ENCODE results near the gene NTMT1. TPM values are rescaled to one million over a fixed set of nuclear protein-coding genes. Genes with fewer than 3 reads are reported as not detected.

Gene NTMT1
- total RNA-seq, 2 experiments from 2014 or later, result 78.8 to 79.4 TPM

GRCh38 chr9:129620669-129621295 is 5.2 kb upstream of the NTMT1 start, which contains the start of gene C9orf50:
Gene C9orf50 (minus strand): TSS chr9:129621101. CDS start chr9:129620574, 527 bp downstream.
- H3K27me3 Mint-ChIP-seq, result peaks cover 33% of the 10 kb centered on the region
- no peaks in the 10 kb centered on the region for H3K9me3 Mint-ChIP-seq
- H3K4me3 Mint-ChIP-seq, result no peak within 1 kb of the TSS
- H3K27ac Mint-ChIP-seq, result no peak within 1 kb of the TSS
- no peak for DNase-seq
- H3K36me3 Mint-ChIP-seq, result peaks cover 2% of the 10 kb centered on the region
- peaks cover 14% of the 10 kb centered on the region for H3K4me1 Mint-ChIP-seq

- no peak overlapping the region for H3K27ac Mint-ChIP-seq
Measured at GRCh38 chr9:129623331-129623730, 2.6 kb upstream of the NTMT1 start.

DNA sequence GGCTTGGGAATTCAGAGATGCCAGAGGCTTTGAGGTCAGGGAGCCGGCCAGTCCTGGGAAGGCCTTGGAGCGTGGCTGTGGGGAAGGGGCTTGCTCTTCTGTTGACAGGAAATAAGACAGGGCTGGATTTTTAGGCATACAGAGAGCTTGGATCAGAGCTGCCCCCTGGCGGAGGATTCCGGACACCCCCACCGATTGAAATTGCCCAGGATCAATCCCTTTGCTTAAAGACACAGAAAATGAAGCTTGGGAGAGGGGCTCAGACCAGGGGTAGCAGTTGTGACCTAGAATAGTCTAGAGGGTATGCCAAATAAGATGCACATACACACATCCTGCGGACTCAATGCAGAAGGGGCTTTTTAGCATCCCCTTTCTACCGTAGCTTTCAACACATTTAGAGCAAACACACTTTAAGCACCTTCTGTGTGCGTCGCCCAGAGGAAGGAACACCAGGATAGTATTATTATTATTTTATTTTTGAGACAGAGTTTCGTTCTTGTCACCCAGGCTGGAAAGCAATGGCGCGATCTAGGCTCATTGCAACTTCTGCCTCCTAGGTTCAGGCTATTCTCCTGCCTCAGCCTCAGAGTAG is 1.7 kb upstream of the NTMT1 start:
- H3K36me3 Mint-ChIP-seq, result peaks cover 13% of the 10 kb centered on the region
- peaks cover 37% of the 10 kb centered on the region for H3K4me1 Mint-ChIP-seq
- H3K4me3 Mint-ChIP-seq, result peak overlapping the region; percentile 66
- H3K27me3 Mint-ChIP-seq, result peaks cover 28% of the 10 kb centered on the region
- peak overlapping the region; percentile 47 for H3K27ac Mint-ChIP-seq
- no peaks in the 10 kb centered on the region for H3K9me3 Mint-ChIP-seq
- DNase-seq, result peak; percentile 65

More at GRCh38 chr9:129623331-129623730, 2.6 kb upstream of the NTMT1 start:
- H3K4me1 Mint-ChIP-seq, result peaks cover 28% of the 10 kb centered on the region
- DNase-seq, result no peak
- no peak overlapping the region for H3K4me3 Mint-ChIP-seq
- peaks cover 33% of the 10 kb centered on the region for H3K27me3 Mint-ChIP-seq
- H3K36me3 Mint-ChIP-seq, result peaks cover 13% of the 10 kb centered on the region
- H3K9me3 Mint-ChIP-seq, result no peaks in the 10 kb centered on the region

- peaks cover 43% of the 10 kb centered on the region for H3K4me1 Mint-ChIP-seq
- H3K36me3 Mint-ChIP-seq, result peaks cover 13% of the 10 kb centered on the region
- H3K27me3 Mint-ChIP-seq, result peaks cover 23% of the 10 kb centered on the region
- no peaks in the 10 kb centered on the region for H3K9me3 Mint-ChIP-seq
- peak overlapping the region; percentile 80 for H3K27ac Mint-ChIP-seq
- H3K4me3 Mint-ChIP-seq, result peak overlapping the region; percentile 82
- no peak for DNase-seq
Measured at GRCh38 chr9:129624947-129625346, 1.0 kb upstream of the NTMT1 start.

GRCh38 chr9:129626625-129627284 is 792 bp downstream of the NTMT1 start:
- Mint-ChIP-seq H3K4me1 (peaks cover 54% of the 10 kb centered on the region), H3K36me3 (peaks cover 14% of the 10 kb centered on the region), H3K4me3 (peak overlapping the region; percentile 85), H3K27me3 (peaks cover 11% of the 10 kb centered on the region), H3K9me3 (no peaks in the 10 kb centered on the region), H3K27ac (peak overlapping the region; percentile 92)
- no peak for DNase-seq

DNA sequence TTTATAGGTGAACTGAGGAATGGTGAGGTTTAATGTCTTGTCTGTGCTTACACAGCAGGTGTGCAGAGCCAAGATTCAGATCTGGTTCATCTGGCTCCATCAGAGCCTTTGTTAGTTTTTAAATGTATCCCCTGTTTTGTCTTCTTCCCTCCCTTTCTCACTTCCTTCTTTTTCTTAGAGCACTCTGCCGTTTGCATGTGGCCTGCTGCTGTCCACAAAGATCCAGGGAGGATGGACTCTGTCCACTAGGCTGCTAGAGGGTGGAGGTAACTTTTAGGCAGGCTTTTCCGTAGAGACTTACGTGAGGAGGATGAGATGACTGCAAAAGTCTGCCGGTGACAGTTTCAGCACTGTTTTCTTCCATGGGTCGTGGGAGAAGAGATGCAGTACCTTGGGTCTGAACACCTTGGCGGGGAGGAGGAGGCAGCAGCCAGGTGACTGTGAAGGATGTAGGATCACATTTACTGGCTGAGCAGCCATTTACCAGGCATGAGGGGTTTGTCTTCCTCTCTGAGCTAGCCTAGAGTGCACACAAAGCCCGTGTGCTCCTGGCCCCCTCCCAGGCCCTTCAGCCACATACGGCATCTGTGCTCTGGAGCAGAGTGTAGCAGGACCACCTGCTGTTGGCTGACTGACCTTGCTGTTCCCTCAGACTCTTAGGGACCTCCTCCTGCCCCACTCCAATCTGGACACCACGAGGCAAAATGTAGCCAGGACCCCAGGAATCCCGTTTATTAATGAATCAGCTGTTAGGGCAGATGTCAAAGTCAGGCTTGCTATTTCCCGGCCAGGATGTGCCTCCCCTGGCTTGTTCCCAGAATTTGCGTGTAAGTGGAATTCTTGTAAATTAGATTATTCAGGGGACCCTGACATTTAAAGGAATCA is 1.8 kb downstream of the NTMT1 start:
- peaks cover 16% of the 10 kb centered on the region for H3K36me3 Mint-ChIP-seq
- H3K27ac Mint-ChIP-seq, result peak overlapping the region; percentile 92
- H3K4me1 Mint-ChIP-seq, result peaks cover 54% of the 10 kb centered on the region
- H3K27me3 Mint-ChIP-seq, result peaks cover 9% of the 10 kb centered on the region
- peak overlapping the region; percentile 85 for H3K4me3 Mint-ChIP-seq
- DNase-seq, result no peak
- H3K9me3 Mint-ChIP-seq, result no peaks in the 10 kb centered on the region

DNA sequence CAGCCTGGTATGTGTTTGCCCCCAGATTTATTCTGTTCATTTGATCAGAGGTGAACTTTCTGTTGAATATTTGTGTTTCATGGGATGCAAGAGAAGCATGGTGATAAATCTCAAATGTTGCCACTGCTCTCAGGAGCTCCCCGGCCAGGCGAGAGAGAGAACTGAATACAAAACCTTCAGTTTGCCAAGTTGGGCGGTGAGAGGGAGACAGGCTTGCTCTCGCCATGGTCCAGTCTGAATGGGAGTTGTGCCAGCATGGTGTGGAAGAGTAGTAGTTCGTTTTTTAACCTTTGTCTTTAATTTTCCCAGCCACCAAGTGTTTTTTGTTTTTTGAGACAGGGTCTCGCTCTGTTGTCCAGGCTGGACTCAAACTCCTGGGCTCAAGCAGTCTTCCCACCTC is 2.7 kb downstream of the NTMT1 start:
- Mint-ChIP-seq H3K27ac (peak overlapping the region; percentile 60), H3K27me3 (peaks cover 3% of the 10 kb centered on the region), H3K9me3 (no peaks in the 10 kb centered on the region), H3K4me3 (no peak overlapping the region), H3K36me3 (peaks cover 16% of the 10 kb centered on the region), H3K4me1 (peaks cover 54% of the 10 kb centered on the region)
- DNase-seq, result no peak

GRCh38 chr9:129629251-129629820 is 3.4 kb downstream of the NTMT1 start:
- no peaks in the 10 kb centered on the region for H3K9me3 Mint-ChIP-seq

GRCh38 chr9:129630967-129631673 is 5.2 kb downstream of the NTMT1 start:
- Mint-ChIP-seq H3K9me3 (no peaks in the 10 kb centered on the region), H3K27me3 (no peaks in the 10 kb centered on the region), H3K4me1 (peaks cover 41% of the 10 kb centered on the region), H3K4me3 (no peak overlapping the region), H3K36me3 (peaks cover 24% of the 10 kb centered on the region), H3K27ac (peak overlapping the region; percentile 43)
- DNase-seq, result no peak

More at GRCh38 chr9:129629251-129629820, 3.4 kb downstream of the NTMT1 start:
- Mint-ChIP-seq H3K4me1 (peaks cover 50% of the 10 kb centered on the region), H3K4me3 (no peak overlapping the region), H3K27me3 (peaks cover under 1% of the 10 kb centered on the region), H3K27ac (no peak overlapping the region), H3K36me3 (peaks cover 16% of the 10 kb centered on the region)
- DNase-seq, result no peak

GRCh38 chr9:129631674-129632129 is 5.7 kb downstream of the NTMT1 start:
- Mint-ChIP-seq H3K9me3 (no peaks in the 10 kb centered on the region), H3K4me1 (peaks cover 41% of the 10 kb centered on the region), H3K27ac (peak overlapping the region; percentile 54), H3K4me3 (no peak overlapping the region), H3K27me3 (no peaks in the 10 kb centered on the region), H3K36me3 (peaks cover 24% of the 10 kb centered on the region)
- DNase-seq, result no peak

- no peak for DNase-seq
- Mint-ChIP-seq H3K27me3 (no peaks in the 10 kb centered on the region), H3K36me3 (peaks cover 20% of the 10 kb centered on the region), H3K4me3 (no peak overlapping the region), H3K27ac (no peak overlapping the region), H3K9me3 (no peaks in the 10 kb centered on the region), H3K4me1 (peaks cover 35% of the 10 kb centered on the region)
Measured at GRCh38 chr9:129632460-129632859, 6.5 kb downstream of the NTMT1 start.

DNA sequence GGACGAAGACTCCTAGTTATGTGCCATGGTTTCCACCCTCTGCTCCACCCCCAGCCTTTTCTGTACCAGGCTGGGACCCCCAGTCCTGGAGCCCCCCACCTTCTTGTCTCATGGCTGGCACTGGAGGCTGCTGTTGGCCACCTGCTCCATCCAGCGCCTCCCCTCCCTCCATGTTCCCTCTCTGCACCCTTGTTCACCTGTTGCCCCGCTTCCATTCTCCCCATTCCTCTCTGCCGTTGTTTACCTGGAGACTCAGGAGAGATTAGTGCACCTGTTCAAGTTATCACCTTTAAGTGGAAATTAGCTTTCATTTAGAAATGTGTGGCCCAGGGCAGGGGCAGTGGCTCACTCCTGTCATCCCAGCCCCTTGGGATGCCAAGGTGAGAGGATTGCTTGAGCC is 7.2 kb downstream of the NTMT1 start:
- Mint-ChIP-seq H3K36me3 (peaks cover 19% of the 10 kb centered on the region), H3K4me1 (peaks cover 27% of the 10 kb centered on the region)

DNA sequence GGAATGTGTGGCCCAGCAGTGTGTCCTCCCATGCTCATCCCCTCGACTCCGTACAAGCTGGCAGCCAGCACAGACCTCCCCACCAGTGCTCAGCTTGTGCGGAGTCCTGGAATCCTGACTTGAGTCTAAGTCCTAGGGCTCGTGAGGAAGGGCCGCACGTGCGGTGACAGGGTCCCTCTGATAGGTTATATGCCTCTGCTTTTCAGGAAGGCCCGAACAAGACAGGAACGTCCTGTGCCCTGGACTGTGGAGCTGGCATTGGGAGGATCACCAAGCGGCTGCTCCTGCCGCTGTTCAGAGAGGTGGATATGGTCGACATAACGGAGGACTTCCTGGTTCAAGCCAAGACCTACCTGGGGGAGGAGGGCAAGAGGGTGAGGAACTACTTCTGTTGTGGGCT is 7.9 kb downstream of the NTMT1 start:
- H3K27me3 Mint-ChIP-seq, result no peaks in the 10 kb centered on the region
- no peak for DNase-seq
- H3K27ac Mint-ChIP-seq, result no peak overlapping the region
- peaks cover 22% of the 10 kb centered on the region for H3K36me3 Mint-ChIP-seq
- H3K4me1 Mint-ChIP-seq, result peaks cover 21% of the 10 kb centered on the region
- no peaks in the 10 kb centered on the region for H3K9me3 Mint-ChIP-seq
- H3K4me3 Mint-ChIP-seq, result no peak overlapping the region

More for the DNA sequence above, 7.2 kb downstream of the NTMT1 start:
- no peaks in the 10 kb centered on the region for H3K9me3 Mint-ChIP-seq
- no peak overlapping the region for H3K4me3 Mint-ChIP-seq
- no peak overlapping the region for H3K27ac Mint-ChIP-seq
- no peaks in the 10 kb centered on the region for H3K27me3 Mint-ChIP-seq
- no peak for DNase-seq
